ENCODE measurements around the gene CDRT4.
"Not testable (repeated sequence)": the region's sequence is repeated elsewhere in the genome, so short reads cannot be mapped to it uniquely, and the experiment has no call there.

Gene CDRT4

GRCh38 chr17:15467592-15467991, at the start of gene CDRT4:
Gene CDRT4 (minus strand): TSS chr17:15467621. CDS start chr17:15440238, 27,383 bp downstream.
- DNase-seq: no peak

GRCh38 chr17:15516150-15516549, 48.7 kb upstream of the CDRT4 start:
- DNase-seq: no peak

GRCh38 chr17:15514469-15514868, 47.0 kb upstream of the CDRT4 start:
- DNase-seq: no peak

- DNase-seq: no peak
These were observed 46.5 kb upstream of the CDRT4 start for GRCh38 chr17:15513856-15514459.

DNA sequence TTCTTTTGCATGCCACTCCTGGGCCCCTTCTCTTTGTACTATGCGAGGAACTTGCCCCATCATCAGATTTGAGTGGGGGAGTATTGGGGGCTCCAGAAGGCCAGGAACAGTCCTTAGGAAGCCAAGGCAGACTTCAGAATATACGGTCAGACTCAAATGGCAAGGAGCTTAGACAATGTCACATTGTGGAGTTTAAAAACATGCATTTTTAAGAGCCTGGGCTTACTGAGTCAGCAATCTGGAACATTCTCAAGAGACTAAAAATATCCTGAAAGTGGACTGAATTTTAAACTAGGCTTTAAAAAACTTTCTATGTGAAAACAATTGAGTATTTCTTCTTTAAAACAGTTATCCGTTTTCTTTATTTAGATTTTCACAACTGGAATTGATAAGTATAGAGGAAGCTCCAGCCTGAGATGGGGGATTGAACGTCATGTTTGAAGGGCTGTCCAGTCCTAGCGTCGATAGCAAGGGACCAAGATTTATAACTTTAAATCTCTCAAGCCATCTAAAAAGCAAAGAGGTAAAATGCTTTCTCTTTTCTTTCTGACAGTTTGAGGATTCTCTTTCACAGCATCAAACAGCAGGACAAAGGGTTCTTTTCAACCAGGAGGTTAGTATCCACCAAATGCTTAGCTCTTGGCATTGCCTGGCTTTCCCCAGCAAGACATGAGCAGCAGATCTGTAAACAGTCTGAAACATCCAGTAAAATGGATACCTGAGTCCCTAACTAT, 45.8 kb upstream of the CDRT4 start:
- DNase-seq: no peak

GRCh38 chr17:15512071-15512709, 44.8 kb upstream of the CDRT4 start:
- no peak for DNase-seq

GRCh38 chr17:15511142-15511541, 43.7 kb upstream of the CDRT4 start:
- DNase-seq: no peak

- DNase-seq: no peak
These were observed 42.9 kb upstream of the CDRT4 start for GRCh38 chr17:15510361-15510760.

DNA sequence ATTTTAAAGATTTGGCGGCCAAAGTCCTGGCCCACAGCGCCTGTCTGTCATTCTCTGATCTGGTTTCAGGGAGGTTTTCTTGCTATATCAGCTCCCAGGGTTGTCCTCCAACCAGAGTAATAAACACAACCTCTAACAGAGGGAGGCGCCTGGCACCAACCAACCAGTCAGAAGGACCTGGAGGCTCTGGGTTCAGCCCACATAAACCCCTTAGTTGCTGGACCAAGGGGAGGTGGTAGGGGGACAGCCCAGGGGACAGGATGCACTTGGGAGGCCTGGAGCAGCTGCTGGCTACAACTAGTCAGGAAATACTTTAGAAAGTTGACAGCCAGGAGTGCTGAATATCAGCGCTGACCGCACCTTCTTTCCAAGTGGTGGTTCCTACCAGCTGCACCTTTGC, 41.7 kb upstream of the CDRT4 start:
- no peak for DNase-seq

GRCh38 chr17:15508466-15508865, 41.0 kb upstream of the CDRT4 start:
- no peak for DNase-seq

- DNase-seq: no peak
These were observed 40.5 kb upstream of the CDRT4 start for GRCh38 chr17:15507896-15508295.

DNA sequence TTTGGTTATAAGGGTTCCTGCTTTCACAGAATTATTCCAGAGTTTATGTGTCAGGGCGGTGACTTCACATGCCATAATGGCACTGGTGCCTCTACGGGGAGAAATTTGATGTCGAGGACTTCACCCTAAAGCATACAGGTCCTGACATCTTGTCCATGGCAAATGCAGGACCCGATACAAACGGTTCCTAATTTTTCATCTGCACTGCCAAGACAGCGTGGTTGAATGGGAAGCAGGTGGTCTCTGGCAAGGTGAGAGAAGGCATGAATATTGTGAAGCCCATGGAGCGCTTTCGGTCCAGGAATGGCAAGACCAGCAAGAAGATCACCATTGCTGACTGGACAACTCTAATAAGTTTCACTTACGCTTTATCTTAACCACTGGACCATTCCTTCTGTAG, 39.6 kb upstream of the CDRT4 start:
- no peak for DNase-seq

DNA sequence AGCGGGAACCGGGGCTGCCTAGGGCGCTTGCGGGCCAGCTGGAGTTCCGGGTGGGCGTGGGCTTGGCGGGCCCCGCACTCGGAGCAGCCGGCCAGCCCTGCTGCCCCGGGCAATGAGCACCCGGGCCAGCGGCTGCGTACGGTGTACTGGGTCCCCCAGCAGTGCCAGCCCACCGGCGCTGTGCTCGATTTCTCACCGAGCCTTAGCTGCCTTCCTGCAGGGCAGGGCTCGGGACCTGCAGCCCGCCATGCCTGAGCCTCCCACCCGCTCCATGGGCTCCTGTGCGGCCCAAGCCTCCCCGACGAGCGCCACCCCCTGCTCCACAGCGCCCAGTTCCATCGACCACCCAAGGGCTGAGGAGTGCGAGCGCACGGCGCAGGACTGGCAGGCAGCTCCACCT, 38.3 kb upstream of the CDRT4 start:
- not testable (repeated sequence) for DNase-seq

GRCh38 chr17:15503731-15504130, 36.3 kb upstream of the CDRT4 start:
- DNase-seq: no peak

DNA sequence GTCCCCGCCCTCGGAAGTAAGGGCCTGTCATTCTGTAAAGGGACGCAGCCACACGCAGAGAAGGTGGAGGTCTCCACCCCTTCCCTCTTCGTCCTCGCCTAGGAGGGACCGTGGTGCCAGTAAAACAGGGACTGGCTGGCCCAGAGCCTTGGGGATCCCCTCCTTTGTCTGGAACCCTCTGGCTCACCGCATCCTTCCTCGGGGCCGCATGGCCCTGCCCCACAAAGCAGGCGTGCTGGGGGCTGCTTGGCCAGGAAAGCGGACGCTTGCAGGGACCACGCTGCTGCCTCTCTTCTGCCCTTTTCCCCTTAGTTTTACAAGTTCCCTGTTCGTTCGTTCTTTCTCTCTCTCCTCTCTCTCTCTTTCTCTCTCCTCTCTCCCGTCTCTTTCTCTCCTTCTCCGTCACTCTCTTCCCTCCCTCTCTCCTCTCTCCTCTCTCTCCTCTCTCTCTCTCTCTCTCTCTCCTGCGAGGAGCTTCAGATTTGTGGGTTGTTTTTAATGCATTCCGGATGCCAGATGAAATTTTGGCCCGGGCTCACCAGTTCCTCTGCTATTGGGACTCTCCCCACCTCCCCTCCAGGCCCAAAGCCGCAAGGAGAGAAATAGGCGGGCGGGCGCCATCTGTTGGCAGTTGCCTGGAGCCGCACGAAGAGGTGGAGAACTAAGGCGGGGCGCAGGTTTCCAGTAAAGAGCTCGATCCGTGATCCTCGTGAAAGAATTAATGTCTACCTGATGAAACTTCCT, 35.1 kb upstream of the CDRT4 start:
- DNase-seq: peak; percentile 15

- DNase-seq: no peak
These were observed 34.4 kb upstream of the CDRT4 start for GRCh38 chr17:15501793-15502192.

DNA sequence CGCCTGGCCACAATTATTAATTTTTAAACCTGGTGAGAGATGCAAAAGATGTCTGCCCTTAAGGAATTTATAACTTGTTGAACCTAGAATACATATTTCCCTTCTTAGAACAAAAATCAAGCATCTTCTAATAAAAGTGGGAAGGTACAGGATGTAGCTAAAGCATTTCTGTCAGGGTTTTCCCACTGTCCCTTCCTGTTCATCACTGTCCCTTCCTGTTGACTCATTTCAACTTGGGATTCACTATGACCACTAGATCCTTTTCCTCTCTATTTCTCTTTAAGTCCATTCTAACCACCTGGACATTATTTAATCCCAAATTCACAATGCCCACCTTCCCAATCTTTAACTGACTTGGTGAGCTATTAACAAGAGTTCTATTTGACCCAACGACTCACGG, 33.9 kb upstream of the CDRT4 start:
- DNase-seq: no peak

DNA sequence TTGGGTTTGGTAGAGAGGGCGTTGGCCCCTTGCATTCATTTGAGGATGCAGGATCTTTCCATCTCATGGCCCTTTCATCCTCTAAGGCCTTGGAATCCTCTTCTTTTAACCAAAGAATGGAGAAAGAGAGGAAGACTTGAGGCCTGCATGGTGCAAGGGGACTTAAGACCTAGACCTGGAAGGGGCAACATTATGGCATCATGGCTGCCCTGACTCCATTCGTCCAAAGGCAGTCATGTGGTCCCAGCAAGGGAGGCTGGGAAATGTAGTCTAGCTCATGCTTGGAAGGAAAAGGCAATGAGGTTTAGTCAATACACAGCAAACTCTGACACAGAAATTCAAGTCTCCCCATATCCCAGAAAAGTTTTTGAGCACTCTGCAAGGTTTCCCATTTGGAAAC, 30.7 kb upstream of the CDRT4 start:
- peak; percentile 24 for DNase-seq

GRCh38 chr17:15496735-15497670, 29.6 kb upstream of the CDRT4 start:
- no peak for DNase-seq

DNA sequence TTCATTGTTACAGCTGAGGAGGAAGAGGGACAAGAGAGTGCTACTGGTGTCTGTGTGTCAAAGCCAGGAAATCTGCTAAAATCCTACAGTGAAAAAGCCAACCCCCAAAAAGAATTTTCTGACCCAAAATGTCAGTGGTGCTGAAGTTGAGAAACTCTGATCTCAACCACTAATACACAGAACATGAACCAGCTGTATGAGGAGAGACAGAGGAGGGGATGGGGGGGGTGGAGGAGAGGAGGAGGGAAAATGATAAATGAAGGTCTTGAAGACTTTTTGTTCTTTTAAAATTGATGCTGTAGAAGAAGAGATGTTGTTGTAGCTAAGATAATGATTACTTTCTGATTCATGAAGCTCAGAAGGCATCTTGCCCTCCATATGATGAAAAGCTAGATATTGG, 27.4 kb upstream of the CDRT4 start:
- no peak for DNase-seq

GRCh38 chr17:15493693-15494035, 26.2 kb upstream of the CDRT4 start:
- DNase-seq: no peak

All from NCI-H2171 treated with DMSO at 0.1 percent for 48 hours (cell line).